Neuronal stem cell (in vitro differentiated cells): ENCODE data around the gene DLX4.
A peak's percentile ranks its signal among the peaks of the same experiment; 100 is the strongest.

ENCODE experiments used
- DNase-seq: peaks from one replicate; pipeline ENCODE4 v3.0.0-alpha.2; 2013; ENCODE audit warnings: low spot score
- H2AFZ ChIP-seq: one replicate; pipeline ENCODE4 v1.6.1; 2013; ENCODE audit warnings: mild to moderate bottlenecking, low read length, inconsistent platforms
- H2AK5ac ChIP-seq: 2 replicates; pipeline ENCODE4 v1.6.1; 2013; ENCODE audit warnings: low read depth, mild to moderate bottlenecking, inconsistent platforms, low read length, moderate library complexity, mixed read lengths
- H2BK120ac ChIP-seq: 2 replicates; pipeline ENCODE4 v1.6.1; 2013; ENCODE audit warnings: low read depth, mild to moderate bottlenecking, inconsistent platforms, low read length, moderate library complexity, mixed read lengths
- H2BK12ac ChIP-seq: one replicate; pipeline ENCODE4 v1.6.1; 2013; ENCODE audit warnings: low read length, inconsistent platforms
- H2BK15ac ChIP-seq: 2 replicates; pipeline ENCODE4 v1.6.1; 2013; ENCODE audit warnings: mild to moderate bottlenecking, low read length, inconsistent platforms, mixed read lengths
- H2BK5ac ChIP-seq: one replicate; pipeline ENCODE4 v1.6.1; 2013; ENCODE audit warnings: inconsistent platforms, mild to moderate bottlenecking, low read length, moderate library complexity
- H3K14ac ChIP-seq: one replicate; pipeline ENCODE4 v1.6.1; 2013; ENCODE audit warnings: low read length, inconsistent platforms
- H3K18ac ChIP-seq: 2 replicates; pipeline ENCODE4 v1.6.1; 2013; ENCODE audit warnings: low read length, inconsistent platforms
- H3K23ac ChIP-seq: 2 replicates; pipeline ENCODE4 v1.6.1; 2013; ENCODE audit warnings: low read depth, mild to moderate bottlenecking, mixed read lengths, low read length, inconsistent platforms; ENCODE audit not compliant: poor library complexity
- H3K27ac ChIP-seq: replicated peaks from 3 replicates; pipeline ENCODE4 v1.5.1; 2013; ENCODE audit warnings: low read length, inconsistent platforms
- H3K27me3 ChIP-seq, 3 experiments: 2 replicates each; pipeline ENCODE4 v1.6.1; 2013; ENCODE audit warnings: low read length in 3 of 3, mild to moderate bottlenecking in 2 of 3, inconsistent platforms in 1 of 3, low read depth in 1 of 3, mixed read lengths in 1 of 3, moderate library complexity in 1 of 3; ENCODE audit not compliant: control insufficient read depth in 3 of 3, insufficient read depth in 3 of 3
- H3K36me3 ChIP-seq, 2 donors: replicated peaks in 1 of 2; 2 replicates each; pipeline ENCODE4 v1.6.1; 2013; ENCODE audit warnings: low read length in 2 of 2; ENCODE audit not compliant: control insufficient read depth in 2 of 2, insufficient read depth in 2 of 2
- H3K4ac ChIP-seq: 2 replicates; pipeline ENCODE4 v1.6.1; 2013; ENCODE audit warnings: inconsistent platforms, mild to moderate bottlenecking, low read length, moderate library complexity
- H3K4me1 ChIP-seq, 2 donors: 1 replicate in 1 of 2; 2 replicates in 1 of 2; pipeline ENCODE4 v1.6.1; 2013; ENCODE audit warnings: low read length in 2 of 2, low read depth in 1 of 2; ENCODE audit not compliant: control insufficient read depth in 2 of 2, insufficient read depth in 1 of 2
- H3K4me2 ChIP-seq: one replicate; pipeline ENCODE4 v1.6.1; 2013; ENCODE audit warnings: mild to moderate bottlenecking, low read length, inconsistent platforms; ENCODE audit not compliant: insufficient read depth, poor library complexity, severe bottlenecking
- H3K4me3 ChIP-seq, 2 donors: 2 replicates each; pipeline ENCODE4 v1.5.1; 2013; ENCODE audit warnings: low read length in 2 of 2, mild to moderate bottlenecking in 2 of 2, inconsistent platforms in 1 of 2, moderate library complexity in 1 of 2
- H3K79me1 ChIP-seq: one replicate; pipeline ENCODE4 v1.6.1; 2013; ENCODE audit warnings: low read depth, mild to moderate bottlenecking, inconsistent platforms, low read length, moderate library complexity
- H3K9ac ChIP-seq: one replicate; pipeline ENCODE4 v1.6.1; 2013; ENCODE audit warnings: mild to moderate bottlenecking, low read depth, low read length, inconsistent platforms; ENCODE audit not compliant: poor library complexity
- H3K9me3 ChIP-seq, 2 donors: replicated peaks in 1 of 2; 2 replicates each; pipeline versions ENCODE3 to v1.6.1; 2013; ENCODE audit warnings: low read length in 2 of 2, mild to moderate bottlenecking in 2 of 2, inconsistent platforms in 1 of 2, low read depth in 1 of 2, mixed read lengths in 1 of 2, moderate library complexity in 1 of 2; ENCODE audit not compliant: control insufficient read depth in 2 of 2, insufficient read depth in 1 of 2
- H4K8ac ChIP-seq: one replicate; pipeline ENCODE4 v1.6.1; 2013; ENCODE audit warnings: low read depth, mild to moderate bottlenecking, inconsistent platforms, low read length, moderate library complexity
- H4K91ac ChIP-seq: one replicate; pipeline ENCODE4 v1.6.1; 2013; ENCODE audit warnings: low read length, low read depth, mild to moderate bottlenecking, inconsistent platforms; ENCODE audit not compliant: poor library complexity
- WGBS, 2 donors: extraction: QIAGEN DNeasy Blood & Tissue Kit; methylation state at CpG; one replicate each; pipeline ENCODE4 v1.1.7; 2013; ENCODE audit warnings: missing lambda C conversion rate in 2 of 2, mixed read lengths in 1 of 2; ENCODE audit not compliant: insufficient read length in 2 of 2, insufficient replicate concordance in 1 of 2; ENCODE audit errors: extremely low coverage in 2 of 2; 5-methylcytosine and 5-hydroxymethylcytosine counted together

DLX4 gene

DNA sequence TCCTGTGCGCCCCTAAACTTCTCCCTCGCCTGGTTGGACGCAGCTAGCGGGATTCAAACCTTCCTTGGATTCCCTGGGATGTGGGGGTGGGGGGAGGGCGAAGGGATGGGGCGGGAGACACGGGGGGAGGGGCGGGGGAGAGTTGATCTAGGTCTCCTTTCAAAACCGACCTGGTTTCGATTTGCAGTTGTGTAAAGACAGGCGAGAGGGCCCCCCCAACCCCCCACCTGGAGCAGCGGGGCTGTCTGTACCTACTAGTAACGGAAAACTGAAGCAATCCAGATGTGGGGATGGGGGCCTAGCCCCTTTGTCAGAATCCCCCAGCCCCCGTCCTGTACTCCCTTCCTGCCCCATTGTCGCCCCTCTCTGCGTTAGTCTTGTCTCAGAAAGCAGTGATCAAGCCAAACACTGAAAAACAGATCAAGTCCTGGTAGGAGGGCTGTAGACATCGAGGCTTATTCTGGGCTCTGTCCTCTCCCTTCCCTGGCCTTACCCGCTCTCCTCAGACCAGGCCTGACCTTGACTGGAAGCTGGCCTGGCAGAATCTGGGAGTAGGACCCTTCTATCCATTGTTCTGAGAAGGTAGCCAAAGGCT is 902 bp downstream of the DLX4 start:
- H3K4me1 ChIP-seq = peaks cover 7 to 12% of the 10 kb centered on the region in 2 donors

DNA sequence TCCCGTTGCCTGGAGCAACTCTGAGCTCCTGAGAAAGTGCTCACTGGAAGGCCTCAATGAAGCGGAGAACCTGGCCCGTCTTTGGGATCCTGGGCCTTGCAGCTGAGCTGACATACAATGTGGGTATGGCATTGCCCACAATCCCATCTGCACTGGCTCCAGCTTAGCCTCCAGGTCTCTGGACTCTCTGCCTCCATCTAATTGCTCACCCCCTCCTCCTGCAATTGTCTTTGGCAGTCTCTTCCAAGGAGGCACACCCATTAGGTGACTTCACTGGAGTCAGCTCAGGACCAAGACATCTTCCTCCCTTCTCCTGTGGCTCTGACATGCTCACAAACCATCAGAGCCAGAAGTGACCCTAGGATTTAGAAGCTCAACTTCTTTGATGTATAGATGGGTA is 1.5 kb downstream of the DLX4 start:
- Histone ChIP-seq H3K27me3 (peaks cover 65 to 99% (median 96%) of the 10 kb centered on the region in 3 experiments), H3K79me1 (no peaks in the 10 kb centered on the region)
- WGBS, 2 donors = no CpG with 5 or more reads among the region's 3 CpGs

More for the DNA sequence above, 902 bp downstream of the DLX4 start:
- no peak overlapping the region for H3K23ac ChIP-seq
- H2BK5ac ChIP-seq = peak overlapping the region; percentile 46
- H3K18ac ChIP-seq = peak overlapping the region; percentile 80
- peak overlapping the region; percentile 30 for H2AK5ac ChIP-seq
- peaks cover 0 to 9% of the 10 kb centered on the region in 2 donors for H3K9me3 ChIP-seq
- DNase-seq = no peak
- no peak overlapping the region for H4K8ac ChIP-seq
- H2AFZ ChIP-seq = no peak overlapping the region
- no peak overlapping the region for H3K4ac ChIP-seq
- H3K79me1 ChIP-seq = no peaks in the 10 kb centered on the region
- H4K91ac ChIP-seq = no peak overlapping the region
- no CpG with 5 or more reads among the region's 18 CpGs for WGBS, 2 donors
- H3K27ac ChIP-seq = no peak overlapping the region
- H3K27me3 ChIP-seq = peaks cover 71 to 99% (median 98%) of the 10 kb centered on the region in 3 experiments
- H2BK15ac ChIP-seq = peak overlapping the region; percentile 39
- H3K4me2 ChIP-seq = no peak overlapping the region
- H3K36me3 ChIP-seq = no peaks in the 10 kb centered on the region
- H2BK120ac ChIP-seq = no peak overlapping the region
- no peak overlapping the region for H3K4me3 ChIP-seq
- no peak overlapping the region for H2BK12ac ChIP-seq
- no peak overlapping the region for H3K9ac ChIP-seq
- H3K14ac ChIP-seq = no peak overlapping the region

DNA sequence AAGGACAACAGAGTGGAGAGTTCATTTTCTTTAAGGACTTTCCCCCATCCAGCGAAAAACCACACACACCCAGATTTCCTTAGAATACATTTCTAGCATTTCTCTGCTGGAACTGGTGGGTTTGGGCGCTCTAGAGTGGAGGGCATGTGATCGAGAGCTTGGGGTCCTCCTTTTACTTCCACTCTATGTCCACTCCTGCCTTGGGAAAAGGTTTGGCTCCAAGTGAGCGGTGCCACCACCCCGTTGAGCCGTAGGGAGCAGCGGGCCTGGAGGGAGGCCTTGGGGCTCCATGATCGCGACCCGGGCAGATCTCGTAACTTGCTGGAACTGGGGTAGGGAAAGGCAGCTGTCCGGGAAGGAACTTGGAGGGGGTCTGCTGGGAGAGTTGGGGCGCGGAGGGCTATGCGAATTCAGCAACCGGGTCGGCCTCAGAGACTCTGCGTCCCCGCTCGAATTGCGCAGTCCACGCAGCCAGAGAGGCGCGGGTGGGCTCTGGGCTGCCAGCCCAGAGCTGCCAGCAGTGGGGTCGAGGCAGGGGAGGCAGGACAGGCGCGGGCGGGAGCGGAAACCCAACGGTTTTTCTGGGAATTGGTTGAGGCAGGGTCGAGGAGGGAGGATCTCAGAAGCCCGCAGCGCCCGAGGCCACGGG is 2.3 kb downstream of the DLX4 start:
- H3K4me3 ChIP-seq = no peak overlapping the region

More for the DNA sequence above, 1.5 kb downstream of the DLX4 start:
- no peak overlapping the region for H2AFZ ChIP-seq
- H3K4me2 ChIP-seq = no peak overlapping the region
- no peak overlapping the region for H3K27ac ChIP-seq
- no peak overlapping the region for H2BK5ac ChIP-seq
- no peak overlapping the region for H3K14ac ChIP-seq
- H3K18ac ChIP-seq = no peak overlapping the region
- H3K36me3 ChIP-seq = no peaks in the 10 kb centered on the region
- no peak overlapping the region for H2AK5ac ChIP-seq
- no peak overlapping the region for H3K4ac ChIP-seq
- no peak overlapping the region for H2BK15ac ChIP-seq
- H2BK12ac ChIP-seq = no peak overlapping the region
- H3K23ac ChIP-seq = no peak overlapping the region
- no peak overlapping the region for H3K9ac ChIP-seq
- H3K9me3 ChIP-seq = peaks cover 0 to 9% of the 10 kb centered on the region in 2 donors
- no peak overlapping the region for H4K91ac ChIP-seq
- no peak overlapping the region for H3K4me3 ChIP-seq
- no peak for DNase-seq
- peaks cover 7 to 11% of the 10 kb centered on the region in 2 donors for H3K4me1 ChIP-seq
- H4K8ac ChIP-seq = no peak overlapping the region
- H2BK120ac ChIP-seq = no peak overlapping the region

DNA sequence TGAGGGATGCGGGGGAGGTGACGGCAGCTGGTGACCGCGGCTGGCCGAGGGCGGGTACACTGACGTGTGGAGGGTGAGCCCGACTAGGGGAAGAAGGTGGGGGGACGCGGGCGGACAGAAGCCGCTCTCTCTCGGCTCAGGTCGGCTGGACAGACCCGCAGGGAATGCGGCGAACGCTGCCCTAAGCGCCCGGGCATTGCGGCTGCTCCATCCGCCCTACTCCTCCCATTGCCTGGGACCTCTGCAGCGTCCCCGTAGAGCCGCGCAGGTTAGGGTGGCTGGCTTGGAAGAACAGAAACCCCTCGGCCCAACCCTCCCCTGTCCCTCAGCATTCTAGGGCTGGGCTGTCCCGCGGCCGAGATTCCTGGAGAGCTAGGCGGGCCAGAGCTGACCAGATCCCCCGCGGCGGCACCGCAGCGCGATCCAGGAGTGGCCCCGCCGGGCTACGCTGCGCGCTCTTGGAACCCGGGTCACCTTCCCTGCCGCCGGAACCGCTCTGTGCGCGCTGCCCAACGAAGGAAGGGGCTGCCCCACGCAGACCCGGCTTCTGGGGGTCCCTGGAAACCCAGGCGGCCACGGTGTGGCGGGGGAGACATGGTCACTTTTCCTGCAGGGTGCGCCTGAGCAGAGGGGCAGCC is 3.0 kb downstream of the DLX4 start:
- no peak overlapping the region for H3K27ac ChIP-seq
- peaks cover 0 to 9% of the 10 kb centered on the region in 2 donors for H3K9me3 ChIP-seq
- H2BK120ac ChIP-seq = no peak overlapping the region
- peak overlapping the region; percentile 55 for H3K18ac ChIP-seq
- H3K14ac ChIP-seq = peak overlapping the region; percentile 83
- DNase-seq = no peak
- peaks cover 7 to 17% of the 10 kb centered on the region in 2 donors for H3K4me1 ChIP-seq
- H2BK15ac ChIP-seq = peak overlapping the region; percentile 26
- no peaks in the 10 kb centered on the region for H3K79me1 ChIP-seq
- H2AK5ac ChIP-seq = peak overlapping the region; percentile 58
- H3K36me3 ChIP-seq = no peaks in the 10 kb centered on the region
- no peak overlapping the region for H2BK5ac ChIP-seq
- H3K9ac ChIP-seq = peak overlapping the region; percentile 38
- H2BK12ac ChIP-seq = peak overlapping the region; percentile 35
- H3K4ac ChIP-seq = no peak overlapping the region
- peak overlapping the region; percentile 66 for H2AFZ ChIP-seq
- peaks cover 51 to 99% (median 81%) of the 10 kb centered on the region in 3 experiments for H3K27me3 ChIP-seq
- H3K23ac ChIP-seq = peak overlapping the region; percentile 51
- H4K91ac ChIP-seq = no peak overlapping the region
- WGBS, 2 donors = no CpG with 5 or more reads among the region's 55 CpGs
- H4K8ac ChIP-seq = no peak overlapping the region
- peak overlapping the region; percentile 35 for H3K4me2 ChIP-seq
- peak overlapping the region in 1 of 2 donors; percentile 20 for H3K4me3 ChIP-seq

More for the DNA sequence above, 2.3 kb downstream of the DLX4 start:
- no peak overlapping the region for H2BK12ac ChIP-seq
- no CpG with 5 or more reads among the region's 35 CpGs for WGBS, 2 donors
- no peak overlapping the region for H3K23ac ChIP-seq
- no peak for DNase-seq
- no peak overlapping the region for H3K9ac ChIP-seq
- no peak overlapping the region for H4K8ac ChIP-seq
- H3K18ac ChIP-seq = peak overlapping the region; percentile 55
- H4K91ac ChIP-seq = no peak overlapping the region
- no peak overlapping the region for H3K4ac ChIP-seq
- no peak overlapping the region for H3K27ac ChIP-seq
- no peaks in the 10 kb centered on the region for H3K79me1 ChIP-seq
- H3K27me3 ChIP-seq = peaks cover 58 to 99% (median 88%) of the 10 kb centered on the region in 3 experiments
- no peak overlapping the region for H2BK120ac ChIP-seq
- peak overlapping the region; percentile 66 for H2AFZ ChIP-seq
- H3K4me1 ChIP-seq = peaks cover 7 to 17% of the 10 kb centered on the region in 2 donors
- no peak overlapping the region for H3K14ac ChIP-seq
- H2AK5ac ChIP-seq = peak overlapping the region; percentile 2
- H3K9me3 ChIP-seq = peaks cover 0 to 9% of the 10 kb centered on the region in 2 donors
- H3K4me2 ChIP-seq = no peak overlapping the region
- H3K36me3 ChIP-seq = no peaks in the 10 kb centered on the region
- H2BK5ac ChIP-seq = no peak overlapping the region
- H2BK15ac ChIP-seq = no peak overlapping the region
